Stimulated activated CD8-positive, alpha-beta memory T cell treated with anti-CD3 and anti-CD28 coated beads, Interleukin-12 subunit alpha, Interleukin-12 subunit beta, amount 100 ng/mL, for 1 hour (primary cell): ENCODE results near the gene SMIM44.
A peak's percentile ranks its signal among the peaks of the same experiment; 100 is the strongest.

ENCODE experiments used
- DNase-seq: peaks from one replicate; pipeline ENCODE4 v3.0.0-alpha.2; 2020; ENCODE audit warnings: low read depth

Gene SMIM44

DNA sequence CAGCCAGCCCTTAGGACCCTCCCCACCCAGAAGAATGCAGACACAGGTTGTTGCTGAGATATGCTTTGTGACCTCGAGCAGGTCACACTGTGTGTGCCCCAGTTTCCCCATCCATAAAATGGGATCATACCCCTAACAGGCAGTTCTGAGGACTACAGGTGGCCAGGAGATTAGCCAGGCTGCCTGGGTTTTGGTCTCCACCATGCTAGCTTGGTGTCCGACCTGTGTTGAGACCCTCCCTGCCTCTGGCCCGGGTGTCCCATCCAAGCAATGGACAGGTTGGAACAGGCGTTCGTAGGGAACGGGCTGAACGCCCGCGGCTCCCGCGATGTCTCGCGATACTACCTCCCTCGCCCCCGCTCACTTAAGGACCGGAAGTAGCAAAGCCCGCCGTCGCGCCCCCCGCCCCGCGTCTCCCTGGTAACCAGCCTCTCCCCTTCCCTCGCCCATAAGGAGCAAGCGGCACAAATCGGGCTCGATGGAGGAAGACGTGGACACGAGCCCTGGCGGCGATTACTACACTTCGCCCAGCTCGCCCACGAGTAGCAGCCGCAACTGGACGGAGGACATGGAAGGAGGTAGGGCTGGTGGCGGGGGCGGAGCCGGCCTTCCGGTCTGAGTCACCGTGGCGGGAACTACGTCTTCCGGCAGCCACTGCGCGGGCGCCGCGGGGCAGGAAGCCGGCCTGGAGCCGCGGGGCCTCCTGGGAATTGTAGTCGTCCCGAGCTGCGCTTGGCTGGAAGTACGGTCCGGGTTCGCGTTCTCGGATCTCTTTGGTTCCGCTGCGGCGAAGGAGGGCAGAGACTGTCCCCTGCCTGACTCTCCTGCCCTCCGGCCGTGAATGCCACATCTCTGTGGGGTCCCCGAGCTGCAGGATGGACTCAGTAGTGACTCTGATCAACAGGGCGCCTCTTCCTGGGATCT is 48.3 kb downstream of the SMIM44 start:
- peak; percentile 92 for DNase-seq

DNA sequence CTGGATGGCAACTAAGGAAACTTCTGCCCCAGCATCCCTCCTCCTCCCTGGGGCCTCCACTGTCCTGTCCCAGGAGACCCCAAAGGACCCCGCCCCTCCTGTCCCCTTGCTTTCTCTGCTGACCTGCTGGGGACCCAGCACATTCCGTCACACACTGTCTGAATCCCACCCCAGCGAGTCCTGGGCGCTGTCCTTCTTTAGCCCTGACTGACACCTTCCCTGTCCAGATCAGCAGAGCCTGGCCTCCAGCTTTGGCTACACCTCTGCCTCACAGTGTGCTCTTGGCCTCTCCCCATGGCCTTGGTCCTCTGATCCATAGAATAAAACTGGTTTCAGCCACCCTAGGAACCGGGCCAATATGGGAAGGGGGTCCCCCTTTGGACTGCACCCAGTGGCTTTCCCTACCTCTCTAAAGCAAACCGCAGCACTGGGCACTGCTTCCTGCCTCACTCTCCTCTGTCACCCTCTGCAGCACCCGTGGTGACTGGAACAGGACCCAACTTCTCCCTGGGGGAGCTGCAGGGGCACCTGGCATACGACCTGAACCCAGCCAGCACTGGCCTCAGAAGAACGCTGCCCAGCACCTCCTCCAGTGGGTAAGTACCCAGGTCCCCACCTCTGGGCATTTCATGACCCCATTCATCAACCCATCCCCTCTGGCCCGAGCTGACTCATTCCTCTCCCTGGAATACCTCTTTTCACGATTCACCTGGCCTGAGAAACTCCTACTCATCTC is 49.3 kb downstream of the SMIM44 start:
- DNase-seq = no peak

DNA sequence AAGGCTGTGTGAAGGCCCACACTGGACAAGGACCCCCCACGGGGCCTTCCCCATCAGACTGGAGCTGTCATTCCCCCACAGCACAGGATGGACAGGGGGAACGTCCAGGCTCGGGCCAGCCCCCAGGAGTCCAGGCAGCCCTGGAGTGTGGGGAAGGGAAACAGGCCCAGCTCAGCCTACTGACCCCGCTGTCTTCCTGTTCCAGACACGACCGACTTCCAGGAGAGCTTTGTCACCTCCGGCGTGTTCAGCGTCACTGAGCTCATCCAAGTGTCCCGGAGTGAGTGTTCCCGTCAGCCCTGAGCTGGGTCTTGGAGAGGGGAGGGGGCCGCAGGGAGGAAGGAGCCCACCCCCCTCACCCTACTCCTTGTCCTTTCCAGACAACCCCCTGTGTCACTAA is 49.9 kb downstream of the SMIM44 start:
- no peak for DNase-seq
